ENCODE results near the gene UBTD2.

DNA sequence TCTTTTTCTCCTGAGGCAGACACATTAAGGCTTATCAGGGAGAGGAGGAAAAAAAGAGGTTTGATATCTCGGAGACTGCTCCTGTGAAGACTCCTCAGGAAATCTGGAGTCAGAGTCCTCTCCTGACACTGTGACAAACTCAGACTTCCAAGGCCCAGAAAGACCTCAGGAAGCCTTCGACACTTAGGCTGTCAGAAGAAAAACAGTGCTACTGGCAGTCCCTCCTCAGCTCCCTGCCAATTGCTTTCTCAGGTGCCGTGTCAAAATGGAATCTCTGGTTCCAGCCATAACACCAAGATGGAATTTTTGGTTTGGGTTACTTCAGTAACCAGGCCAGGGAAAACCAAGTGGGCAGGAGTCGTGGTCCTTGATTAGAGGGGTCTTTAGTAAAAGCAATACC lies 99.7 kb downstream of the UBTD2 start:
- no peak for TF ChIP-seq POLR2AphosphoS5 (IDR thresholded peaks at IDR 0.05)
- TF ChIP-seq, protein P1, sequence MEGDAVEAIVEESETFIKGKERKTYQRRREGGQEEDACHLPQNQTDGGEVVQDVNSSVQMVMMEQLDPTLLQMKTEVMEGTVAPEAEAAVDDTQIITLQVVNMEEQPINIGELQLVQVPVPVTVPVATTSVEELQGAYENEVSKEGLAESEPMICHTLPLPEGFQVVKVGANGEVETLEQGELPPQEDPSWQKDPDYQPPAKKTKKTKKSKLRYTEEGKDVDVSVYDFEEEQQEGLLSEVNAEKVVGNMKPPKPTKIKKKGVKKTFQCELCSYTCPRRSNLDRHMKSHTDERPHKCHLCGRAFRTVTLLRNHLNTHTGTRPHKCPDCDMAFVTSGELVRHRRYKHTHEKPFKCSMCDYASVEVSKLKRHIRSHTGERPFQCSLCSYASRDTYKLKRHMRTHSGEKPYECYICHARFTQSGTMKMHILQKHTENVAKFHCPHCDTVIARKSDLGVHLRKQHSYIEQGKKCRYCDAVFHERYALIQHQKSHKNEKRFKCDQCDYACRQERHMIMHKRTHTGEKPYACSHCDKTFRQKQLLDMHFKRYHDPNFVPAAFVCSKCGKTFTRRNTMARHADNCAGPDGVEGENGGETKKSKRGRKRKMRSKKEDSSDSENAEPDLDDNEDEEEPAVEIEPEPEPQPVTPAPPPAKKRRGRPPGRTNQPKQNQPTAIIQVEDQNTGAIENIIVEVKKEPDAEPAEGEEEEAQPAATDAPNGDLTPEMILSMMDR (IDR thresholded peaks at IDR 0.05 in 8 of 11, conservative IDR thresholded peaks at IDR 0.05 in 3 of 11) = no peak
